ENCODE results near the gene SYTL2. TPM values are rescaled to one million over a fixed set of nuclear protein-coding genes. Genes with fewer than 3 reads are reported as not detected.

Gene SYTL2
- total and polyA plus RNA-seq, 2 donors (not counting 1 experiment from before 2014, with no cell fraction given) = 165 to 387 TPM

DNA sequence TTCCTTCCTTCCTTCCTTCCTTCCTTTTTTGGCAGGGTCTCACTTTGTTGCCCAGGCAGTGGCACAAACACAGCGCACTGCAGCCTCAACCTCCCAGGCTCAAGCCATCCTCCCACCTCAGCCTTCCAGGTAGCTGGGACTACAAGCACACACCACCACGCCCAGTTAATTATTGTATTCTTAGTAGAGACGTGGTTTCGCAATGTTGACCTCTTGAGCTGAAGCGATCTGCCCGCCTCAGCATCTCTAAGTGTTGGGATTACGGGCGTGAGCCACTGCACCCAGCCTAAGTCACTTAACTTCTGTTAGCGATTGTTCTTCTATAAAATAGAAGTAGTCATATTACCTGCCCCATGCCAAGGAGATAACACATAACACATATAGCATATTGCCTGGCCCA is 2.8 kb upstream of the SYTL2 start:
- Histone ChIP-seq H3K4me3 (replicated peaks in 1 of 4; ENCODE audit: control extremely low read depth in 1 of 4, insufficient read depth in 1 of 4, low read depth in 3 of 4, low read length in 4 of 4) (no peak overlapping the region), H3K79me2 (ENCODE audit: control insufficient read depth, insufficient read depth, low read length) (no peaks in the 10 kb centered on the region), H3K4me2 (ENCODE audit: extremely low read depth, insufficient read depth, low read length) (no peak overlapping the region), H3K36me3 (ENCODE audit: control insufficient read depth, insufficient read depth, low read length) (no peaks in the 10 kb centered on the region), H4K20me1 (ENCODE audit: control insufficient read depth, extremely low read depth, insufficient read depth, low read length) (no peaks in the 10 kb centered on the region), H3K27me3 (ENCODE audit: control insufficient read depth, insufficient read depth, low read length) (no peaks in the 10 kb centered on the region), H3K9me3 (ENCODE audit: control insufficient read depth, insufficient read depth, low read depth, low read length) (no peaks in the 10 kb centered on the region), H2AFZ (ENCODE audit: low read length) (no peak overlapping the region), H3K27ac (ENCODE audit: insufficient read depth, low read length) (no peak overlapping the region), H3K9ac (ENCODE audit: insufficient read depth, low read length) (no peak overlapping the region), H3K4me1 (ENCODE audit: control insufficient read depth, extremely low read depth, insufficient read depth, low read length) (peaks cover 11% of the 10 kb centered on the region)
- TF ChIP-seq, protein P1, sequence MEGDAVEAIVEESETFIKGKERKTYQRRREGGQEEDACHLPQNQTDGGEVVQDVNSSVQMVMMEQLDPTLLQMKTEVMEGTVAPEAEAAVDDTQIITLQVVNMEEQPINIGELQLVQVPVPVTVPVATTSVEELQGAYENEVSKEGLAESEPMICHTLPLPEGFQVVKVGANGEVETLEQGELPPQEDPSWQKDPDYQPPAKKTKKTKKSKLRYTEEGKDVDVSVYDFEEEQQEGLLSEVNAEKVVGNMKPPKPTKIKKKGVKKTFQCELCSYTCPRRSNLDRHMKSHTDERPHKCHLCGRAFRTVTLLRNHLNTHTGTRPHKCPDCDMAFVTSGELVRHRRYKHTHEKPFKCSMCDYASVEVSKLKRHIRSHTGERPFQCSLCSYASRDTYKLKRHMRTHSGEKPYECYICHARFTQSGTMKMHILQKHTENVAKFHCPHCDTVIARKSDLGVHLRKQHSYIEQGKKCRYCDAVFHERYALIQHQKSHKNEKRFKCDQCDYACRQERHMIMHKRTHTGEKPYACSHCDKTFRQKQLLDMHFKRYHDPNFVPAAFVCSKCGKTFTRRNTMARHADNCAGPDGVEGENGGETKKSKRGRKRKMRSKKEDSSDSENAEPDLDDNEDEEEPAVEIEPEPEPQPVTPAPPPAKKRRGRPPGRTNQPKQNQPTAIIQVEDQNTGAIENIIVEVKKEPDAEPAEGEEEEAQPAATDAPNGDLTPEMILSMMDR (conservative IDR thresholded peaks at IDR 0.05 in 1 of 2, IDR thresholded peaks at IDR 0.05 in 1 of 2; ENCODE audit: low read depth in 1 of 2, low read length in 2 of 2) = no peak
- no peak for TF ChIP-seq EZH2 (IDR thresholded peaks at IDR 0.05; ENCODE audit: low read length, missing control alignments)
- DNase-seq (ENCODE audit: low read depth in 2 of 2) = no peak

DNA sequence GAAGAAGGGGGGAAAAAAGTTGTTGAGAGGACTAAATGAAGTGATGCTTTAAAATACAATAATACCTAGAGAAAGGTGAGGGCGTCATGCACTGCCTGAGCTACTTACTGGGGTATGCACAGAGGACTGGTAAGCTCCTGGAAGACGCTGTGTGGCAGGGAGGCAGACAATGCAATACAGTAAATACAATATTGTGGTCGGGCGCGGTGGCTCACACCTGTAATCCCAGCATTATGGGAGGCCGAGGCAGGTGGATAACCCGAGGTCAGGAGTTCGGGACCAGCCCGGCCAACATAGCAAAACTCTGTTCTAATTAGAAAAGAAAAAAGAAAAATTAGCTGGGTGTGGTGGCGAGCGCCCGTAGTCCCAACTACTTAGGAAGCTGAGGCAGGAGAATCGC is 683 bp upstream of the SYTL2 start:
- no peaks in the 10 kb centered on the region for H3K36me3 ChIP-seq (ENCODE audit: control insufficient read depth, insufficient read depth, low read length)
- H3K27ac ChIP-seq (ENCODE audit: insufficient read depth, low read length) = peak overlapping the region; percentile 16
- H2AFZ ChIP-seq (ENCODE audit: low read length) = no peak overlapping the region
- no peaks in the 10 kb centered on the region for H3K9me3 ChIP-seq (ENCODE audit: control insufficient read depth, insufficient read depth, low read depth, low read length)
- no peak for DNase-seq (ENCODE audit: low read depth in 2 of 2)
- H4K20me1 ChIP-seq (ENCODE audit: control insufficient read depth, extremely low read depth, insufficient read depth, low read length) = no peaks in the 10 kb centered on the region
- H3K4me3 ChIP-seq (replicated peaks in 1 of 4; ENCODE audit: control extremely low read depth in 1 of 4, insufficient read depth in 1 of 4, low read depth in 3 of 4, low read length in 4 of 4) = peak overlapping the region; percentile 19 to 74 (median 37)
- H3K4me1 ChIP-seq (ENCODE audit: control insufficient read depth, extremely low read depth, insufficient read depth, low read length) = peaks cover 10% of the 10 kb centered on the region
- H3K4me2 ChIP-seq (ENCODE audit: extremely low read depth, insufficient read depth, low read length) = peak overlapping the region; percentile 85
- no peaks in the 10 kb centered on the region for H3K79me2 ChIP-seq (ENCODE audit: control insufficient read depth, insufficient read depth, low read length)
- no peak for TF ChIP-seq EZH2 (IDR thresholded peaks at IDR 0.05; ENCODE audit: low read length, missing control alignments)
- TF ChIP-seq, protein P1 (conservative IDR thresholded peaks at IDR 0.05 in 1 of 2, IDR thresholded peaks at IDR 0.05 in 1 of 2; ENCODE audit: low read depth in 1 of 2, low read length in 2 of 2) = no peak
- H3K9ac ChIP-seq (ENCODE audit: insufficient read depth, low read length) = no peak overlapping the region
- no peaks in the 10 kb centered on the region for H3K27me3 ChIP-seq (ENCODE audit: control insufficient read depth, insufficient read depth, low read length)

DNA sequence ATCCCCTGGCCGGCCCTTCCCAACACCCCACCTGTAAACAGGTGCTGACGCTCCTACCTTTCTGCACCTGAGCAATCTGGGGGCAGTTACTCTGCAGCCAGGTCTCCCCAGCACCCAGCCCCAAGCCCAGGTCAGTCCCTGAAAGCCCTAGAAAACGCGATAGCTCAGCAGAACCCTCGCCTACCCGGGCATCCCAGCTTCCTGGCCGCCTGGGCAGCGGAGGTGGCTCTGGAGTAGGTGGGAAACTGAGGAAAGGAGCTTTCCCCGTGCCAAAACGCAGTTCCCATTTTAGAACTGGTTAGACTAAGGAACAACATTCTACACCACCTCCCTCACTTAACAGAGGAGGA is 445 bp downstream of the SYTL2 start:
- Histone ChIP-seq H3K36me3 (ENCODE audit: control insufficient read depth, insufficient read depth, low read length) (no peaks in the 10 kb centered on the region), H4K20me1 (ENCODE audit: control insufficient read depth, extremely low read depth, insufficient read depth, low read length) (no peaks in the 10 kb centered on the region), H3K79me2 (ENCODE audit: control insufficient read depth, insufficient read depth, low read length) (no peaks in the 10 kb centered on the region), H3K27me3 (ENCODE audit: control insufficient read depth, insufficient read depth, low read length) (no peaks in the 10 kb centered on the region), H3K4me1 (ENCODE audit: control insufficient read depth, extremely low read depth, insufficient read depth, low read length) (peaks cover 6% of the 10 kb centered on the region), H3K27ac (ENCODE audit: insufficient read depth, low read length) (no peak overlapping the region), H3K9me3 (ENCODE audit: control insufficient read depth, insufficient read depth, low read depth, low read length) (no peaks in the 10 kb centered on the region), H3K9ac (ENCODE audit: insufficient read depth, low read length) (peak overlapping the region; percentile 6), H3K4me2 (ENCODE audit: extremely low read depth, insufficient read depth, low read length) (peak overlapping the region; percentile 85), H2AFZ (ENCODE audit: low read length) (no peak overlapping the region), H3K4me3 (replicated peaks in 1 of 4; ENCODE audit: control extremely low read depth in 1 of 4, insufficient read depth in 1 of 4, low read depth in 3 of 4, low read length in 4 of 4) (peak overlapping the region; percentile 44 to 74 (median 63))
- DNase-seq (ENCODE audit: low read depth in 2 of 2) = no peak
- TF ChIP-seq EZH2 (IDR thresholded peaks at IDR 0.05; ENCODE audit: low read length, missing control alignments) = no peak
- TF ChIP-seq, protein P1 (conservative IDR thresholded peaks at IDR 0.05 in 1 of 2, IDR thresholded peaks at IDR 0.05 in 1 of 2; ENCODE audit: low read depth in 1 of 2, low read length in 2 of 2) = no peak
